ENCODE measurements around the gene MCHR1.
"Not testable (repeated sequence)": the region's sequence is repeated elsewhere in the genome, so short reads cannot be mapped to it uniquely, and the experiment has no call there.

Gene MCHR1

GRCh38 chr22:40709752-40710413 lies 30.6 kb downstream of the MCHR1 start:
- Histone ChIP-seq H3K27me3 (ENCODE audit: insufficient read depth, low read length, poor library complexity) (no peaks in the 10 kb centered on the region), H3K23ac (ENCODE audit: low read length) (no peak overlapping the region), H3K27ac (ENCODE audit: low read depth, low read length) (no peak overlapping the region), H4K8ac (ENCODE audit: low read depth, low read length) (no peak overlapping the region), H3K4me3 (ENCODE audit: low read length) (no peak overlapping the region), H3K18ac (ENCODE audit: low read length) (no peak overlapping the region), H3K4me2 (ENCODE audit: low read length) (no peak overlapping the region), H3K79me2 (ENCODE audit: control insufficient read depth, insufficient read depth, low read length) (no peaks in the 10 kb centered on the region), H4K5ac (ENCODE audit: low read length) (no peak overlapping the region), H2BK5ac (ENCODE audit: low read length) (no peak overlapping the region), H3K9ac (ENCODE audit: low read length) (peak overlapping the region; percentile 29), H2AK5ac (ENCODE audit: low read length) (no peak overlapping the region), H3K4me1 (ENCODE audit: control insufficient read depth, low read depth, low read length) (peaks cover 8% of the 10 kb centered on the region), H3K36me3 (ENCODE audit: control insufficient read depth, insufficient read depth, low read length) (no peaks in the 10 kb centered on the region), H2BK120ac (ENCODE audit: low read depth, low read length) (no peak overlapping the region), H3K79me1 (ENCODE audit: low read length) (no peaks in the 10 kb centered on the region), H2BK15ac (replicated peaks; ENCODE audit: low read depth) (no peak overlapping the region), H3K4ac (ENCODE audit: low read depth, low read length) (no peak overlapping the region), H3K56ac (ENCODE audit: low read length) (peak overlapping the region; percentile 67)
- WGBS (ENCODE audit: extremely low coverage, insufficient coverage, low lambda C conversion rate), result no CpG with 5 or more reads among the region's 6 CpGs
- DNase-seq, result peak; percentile 79

- WGBS (ENCODE audit: extremely low coverage, insufficient coverage, low lambda C conversion rate), result no CpG with 5 or more reads among the region's 12 CpGs
- Histone ChIP-seq H3K27me3 (ENCODE audit: insufficient read depth, low read length, poor library complexity) (no peaks in the 10 kb centered on the region), H3K79me2 (ENCODE audit: control insufficient read depth, insufficient read depth, low read length) (no peaks in the 10 kb centered on the region), H2BK5ac (ENCODE audit: low read length) (no peak overlapping the region), H2BK15ac (replicated peaks; ENCODE audit: low read depth) (no peak overlapping the region), H3K23ac (ENCODE audit: low read length) (no peak overlapping the region), H3K4me1 (ENCODE audit: control insufficient read depth, low read depth, low read length) (peaks cover 8% of the 10 kb centered on the region), H3K56ac (ENCODE audit: low read length) (no peak overlapping the region), H4K8ac (ENCODE audit: low read depth, low read length) (no peak overlapping the region), H3K9ac (ENCODE audit: low read length) (no peak overlapping the region), H3K4me2 (ENCODE audit: low read length) (no peak overlapping the region), H3K18ac (ENCODE audit: low read length) (peak overlapping the region; percentile 13), H3K36me3 (ENCODE audit: control insufficient read depth, insufficient read depth, low read length) (no peaks in the 10 kb centered on the region), H3K27ac (ENCODE audit: low read depth, low read length) (no peak overlapping the region), H3K4ac (ENCODE audit: low read depth, low read length) (no peak overlapping the region), H3K4me3 (ENCODE audit: low read length) (no peak overlapping the region), H2BK120ac (ENCODE audit: low read depth, low read length) (no peak overlapping the region), H2AK5ac (ENCODE audit: low read length) (no peak overlapping the region), H3K79me1 (ENCODE audit: low read length) (no peaks in the 10 kb centered on the region), H4K5ac (ENCODE audit: low read length) (no peak overlapping the region)
- DNase-seq, result no peak
Measured at GRCh38 chr22:40712311-40712710, 33.0 kb downstream of the MCHR1 start.

DNA sequence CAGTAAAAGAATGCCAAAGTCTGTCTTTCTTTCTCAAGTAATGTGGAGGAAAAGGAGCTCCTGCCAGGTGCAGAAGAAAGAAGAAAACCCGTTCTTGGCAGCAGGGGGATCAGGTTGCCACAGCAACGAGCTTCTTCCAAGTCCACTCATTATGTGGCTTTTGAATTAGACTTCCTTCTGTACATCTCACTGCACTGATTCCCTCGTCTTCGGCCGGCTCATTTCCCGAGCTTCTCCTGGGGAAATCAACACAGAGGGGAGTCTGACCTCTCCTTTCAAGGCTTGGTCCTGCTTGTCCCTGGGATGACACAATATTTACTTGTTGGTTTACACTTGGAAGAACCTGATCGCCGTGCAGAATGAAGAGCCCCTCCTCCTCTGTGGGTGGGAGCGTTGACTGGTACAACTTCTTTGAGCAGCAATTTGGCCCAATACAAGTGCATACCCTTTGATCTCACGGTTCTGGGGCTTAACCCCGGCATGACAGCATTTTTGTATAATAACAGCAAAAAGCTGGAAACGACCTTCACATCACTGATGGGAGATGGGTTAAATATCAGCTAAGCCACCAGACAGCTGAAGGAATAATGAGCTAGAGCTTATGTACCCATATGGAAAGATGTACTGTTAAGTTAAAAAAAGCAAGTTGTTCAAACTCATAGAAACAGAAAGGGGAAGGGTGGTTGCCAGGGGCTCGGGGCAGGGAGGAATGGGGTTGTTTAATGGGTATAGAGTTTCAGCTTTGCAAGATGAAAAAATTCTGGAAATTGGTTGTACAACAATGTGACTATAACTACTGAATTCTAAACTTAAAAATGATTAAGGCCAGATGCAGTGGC lies 35.4 kb downstream of the MCHR1 start:
- H3K27ac ChIP-seq (ENCODE audit: low read depth, low read length), result no peak overlapping the region

GRCh38 chr22:40716116-40716515 lies 36.8 kb downstream of the MCHR1 start:
- Histone ChIP-seq H2BK15ac (replicated peaks; ENCODE audit: low read depth) (no peak overlapping the region), H3K79me1 (ENCODE audit: low read length) (no peaks in the 10 kb centered on the region), H3K56ac (ENCODE audit: low read length) (no peak overlapping the region), H2AK5ac (ENCODE audit: low read length) (no peak overlapping the region), H2BK5ac (ENCODE audit: low read length) (no peak overlapping the region), H3K9ac (ENCODE audit: low read length) (no peak overlapping the region), H2BK120ac (ENCODE audit: low read depth, low read length) (no peak overlapping the region), H3K27me3 (ENCODE audit: insufficient read depth, low read length, poor library complexity) (no peaks in the 10 kb centered on the region), H3K27ac (ENCODE audit: low read depth, low read length) (no peak overlapping the region), H4K5ac (ENCODE audit: low read length) (no peak overlapping the region), H3K4me3 (ENCODE audit: low read length) (no peak overlapping the region), H3K79me2 (ENCODE audit: control insufficient read depth, insufficient read depth, low read length) (no peaks in the 10 kb centered on the region), H4K8ac (ENCODE audit: low read depth, low read length) (no peak overlapping the region), H3K23ac (ENCODE audit: low read length) (no peak overlapping the region), H3K4me1 (ENCODE audit: control insufficient read depth, low read depth, low read length) (peaks cover 9% of the 10 kb centered on the region), H3K4ac (ENCODE audit: low read depth, low read length) (no peak overlapping the region), H3K18ac (ENCODE audit: low read length) (no peak overlapping the region), H3K4me2 (ENCODE audit: low read length) (no peak overlapping the region), H3K36me3 (ENCODE audit: control insufficient read depth, insufficient read depth, low read length) (no peaks in the 10 kb centered on the region)
- DNase-seq, result no peak
- WGBS (ENCODE audit: extremely low coverage, insufficient coverage, low lambda C conversion rate), result no CpG with 5 or more reads among the region's 9 CpGs

More for the DNA sequence above, 35.4 kb downstream of the MCHR1 start:
- no peak overlapping the region for H3K4me3 ChIP-seq (ENCODE audit: low read length)
- no peak overlapping the region for H3K4me2 ChIP-seq (ENCODE audit: low read length)
- no peaks in the 10 kb centered on the region for H3K36me3 ChIP-seq (ENCODE audit: control insufficient read depth, insufficient read depth, low read length)
- no peaks in the 10 kb centered on the region for H3K79me2 ChIP-seq (ENCODE audit: control insufficient read depth, insufficient read depth, low read length)
- H3K27me3 ChIP-seq (ENCODE audit: insufficient read depth, low read length, poor library complexity), result no peaks in the 10 kb centered on the region
- no peak overlapping the region for H3K23ac ChIP-seq (ENCODE audit: low read length)
- no peak overlapping the region for H2BK120ac ChIP-seq (ENCODE audit: low read depth, low read length)
- peak; percentile 73 for DNase-seq
- no peaks in the 10 kb centered on the region for H3K79me1 ChIP-seq (ENCODE audit: low read length)
- no peak overlapping the region for H4K8ac ChIP-seq (ENCODE audit: low read depth, low read length)
- H4K5ac ChIP-seq (ENCODE audit: low read length), result no peak overlapping the region
- no CpG with 5 or more reads among the region's 13 CpGs for WGBS (ENCODE audit: extremely low coverage, insufficient coverage, low lambda C conversion rate)
- H3K4ac ChIP-seq (ENCODE audit: low read depth, low read length), result no peak overlapping the region
- H2BK5ac ChIP-seq (ENCODE audit: low read length), result no peak overlapping the region
- H2AK5ac ChIP-seq (ENCODE audit: low read length), result no peak overlapping the region
- H3K56ac ChIP-seq (ENCODE audit: low read length), result no peak overlapping the region
- H3K18ac ChIP-seq (ENCODE audit: low read length), result no peak overlapping the region
- H3K4me1 ChIP-seq (ENCODE audit: control insufficient read depth, low read depth, low read length), result peaks cover 8% of the 10 kb centered on the region
- H2BK15ac ChIP-seq (replicated peaks; ENCODE audit: low read depth), result no peak overlapping the region
- no peak overlapping the region for H3K9ac ChIP-seq (ENCODE audit: low read length)

DNA sequence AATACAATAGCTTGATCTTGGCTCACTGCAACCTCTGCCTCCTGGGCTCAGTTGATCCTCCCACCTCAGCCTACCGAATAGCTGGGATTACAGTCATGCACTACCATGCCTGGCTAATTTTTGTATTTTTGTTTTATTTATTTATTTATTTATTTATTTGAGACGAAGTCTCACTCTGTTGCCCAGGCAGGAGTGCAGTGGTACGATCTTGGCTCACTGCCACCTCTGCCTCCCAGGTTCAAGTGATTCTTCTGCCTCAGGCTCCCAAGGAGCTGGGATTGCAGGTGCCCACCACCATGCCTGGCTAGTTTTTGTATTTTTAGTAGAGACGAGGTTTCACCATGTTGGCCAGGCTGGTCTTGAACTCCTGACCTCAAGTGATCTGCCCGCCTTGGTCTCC lies 38.4 kb downstream of the MCHR1 start:
- H4K5ac ChIP-seq (ENCODE audit: low read length); H3K23ac ChIP-seq (ENCODE audit: low read length); H3K4me1 ChIP-seq (ENCODE audit: control insufficient read depth, low read depth, low read length); H3K79me1 ChIP-seq (ENCODE audit: low read length); H3K4me2 ChIP-seq (ENCODE audit: low read length); H3K4me3 ChIP-seq (ENCODE audit: low read length); H3K36me3 ChIP-seq (ENCODE audit: control insufficient read depth, insufficient read depth, low read length); H3K56ac ChIP-seq (ENCODE audit: low read length); H3K4ac ChIP-seq (ENCODE audit: low read depth, low read length); H3K79me2 ChIP-seq (ENCODE audit: control insufficient read depth, insufficient read depth, low read length); DNase-seq; H3K27me3 ChIP-seq (ENCODE audit: insufficient read depth, low read length, poor library complexity); H2AK5ac ChIP-seq (ENCODE audit: low read length); H3K9ac ChIP-seq (ENCODE audit: low read length); H2BK120ac ChIP-seq (ENCODE audit: low read depth, low read length); H3K27ac ChIP-seq (ENCODE audit: low read depth, low read length); H4K8ac ChIP-seq (ENCODE audit: low read depth, low read length); H2BK15ac ChIP-seq (replicated peaks; ENCODE audit: low read depth); H3K18ac ChIP-seq (ENCODE audit: low read length); H2BK5ac ChIP-seq (ENCODE audit: low read length): not testable (repeated sequence)
- WGBS (ENCODE audit: extremely low coverage, insufficient coverage, low lambda C conversion rate), result no CpG with 5 or more reads among the region's 5 CpGs
